GM12878 (cell line): ENCODE measurements around the gene PRCC. TPM values are rescaled to one million over a fixed set of nuclear protein-coding genes. Genes with fewer than 3 reads are reported as not detected.

Experiments
- BACH1 ChIP-seq: fragments of 450-650 bp; IDR thresholded peaks from 2 replicates; pipeline ENCODE4 v1.6.1; 2017; ENCODE audit warnings: mild to moderate bottlenecking, borderline replicate concordance
- CHD2 ChIP-seq: IDR thresholded peaks from 2 replicates; pipeline ENCODE4 v1.6.1; 2011; ENCODE audit warnings: low read depth, low read length, improper control_type of control experiment, borderline replicate concordance
- CREM ChIP-seq: IDR thresholded peaks from 2 replicates; pipeline ENCODE4 v1.6.1; 2014; ENCODE audit warnings: antibody characterized with exemption, low read depth
- HDGF ChIP-seq: fragments of 450-650 bp; IDR thresholded peaks from 2 replicates; pipeline ENCODE4 v1.6.1; 2016; ENCODE audit warnings: antibody characterized with exemption
- NR2C1 ChIP-seq: fragments of 450-650 bp; IDR thresholded peaks from 2 replicates; pipeline ENCODE4 v1.6.1; 2017; ENCODE audit warnings: antibody characterized with exemption, mild to moderate bottlenecking, moderate library complexity
- POLR2AphosphoS5 ChIP-seq: IDR thresholded peaks from 2 replicates; pipeline ENCODE4 v1.6.1; 2011; ENCODE audit warnings: mild to moderate bottlenecking, low read length, inconsistent platforms
- SIN3A ChIP-seq: IDR thresholded peaks from 2 replicates; pipeline ENCODE4 v1.6.1; 2012; ENCODE audit warnings: low read depth, low read length, improper control_type of control experiment
- TAF1 ChIP-seq: IDR thresholded peaks from 2 replicates; pipeline ENCODE4 v1.6.1; 2011; ENCODE audit warnings: mild to moderate bottlenecking, low read depth, low read length, borderline replicate concordance
- TARDBP ChIP-seq: IDR thresholded peaks from 2 replicates; pipeline ENCODE4 v1.6.1; 2016; ENCODE audit warnings: borderline replicate concordance
- polyA plus RNA-seq, 11 experiments: library from polyadenylated mRNA; depleted of rRNA in 4 of 11; unstranded in 6 of 11; stranded (reverse) in 5 of 11; fragments of >200 nt; fragmentation: Nextera tagmentation in 4 of 11; fragmentation: Illumina TruSeq in 1 of 11; extraction: Ambion mirVana in 4 of 11; extraction: Trizol in 1 of 11; gene quantifications; 1 replicate in 1 of 11; 2 replicates in 10 of 11; pipeline versions ENCODE4 v1.2.1 to v1.2.3, GENCODE V29; 2011 to 2016; ENCODE audit warnings: inconsistent platforms in 2 of 11, missing spikeins in 2 of 11, low read depth in 1 of 11
- total RNA-seq, 4 experiments: library from RNA; depleted of rRNA in 3 of 4; stranded (reverse); fragments of >200 nt in 3 of 4; fragmentation: Illumina TruSeq in 1 of 4; extraction: Trizol in 1 of 4; gene quantifications; 2 replicates each; pipeline versions ENCODE4 v1.2.1 to v1.2.3, GENCODE V29; 2013 to 2021
- TF ChIP-seq, protein P1 (sequence below): fragments of 450-650 bp; IDR thresholded peaks from 2 replicates; pipeline ENCODE4 v1.6.1; 2017; ENCODE audit warnings: borderline replicate concordance
- TF ChIP-seq, protein P2 (sequence below): IDR thresholded peaks from 2 replicates; pipeline ENCODE4 v1.6.1; 2012; ENCODE audit warnings: improper control_type of control experiment, low read depth, low read length; ENCODE audit not compliant: insufficient replicate concordance
- TF ChIP-seq, protein P3 (sequence below): IDR thresholded peaks from 2 replicates; pipeline ENCODE4 v1.6.1; 2011; ENCODE audit warnings: low read depth, low read length, improper control_type of control experiment, borderline replicate concordance
- TF ChIP-seq, protein P4 (sequence below): fragments of 450-650 bp; IDR thresholded peaks from 2 replicates; pipeline ENCODE4 v1.6.1; 2016; ENCODE audit warnings: mild to moderate bottlenecking
- TF ChIP-seq, protein P5 (sequence below): IDR thresholded peaks from 2 replicates; pipeline ENCODE4 v1.6.1; 2012; ENCODE audit warnings: low read depth, low read length, improper control_type of control experiment
- TF ChIP-seq, protein P6 (sequence below): fragments of 450-650 bp; IDR thresholded peaks from 2 replicates; pipeline ENCODE4 v1.6.1; 2017; ENCODE audit warnings: mild to moderate bottlenecking, moderate library complexity

Gene PRCC
- total and polyA plus RNA-seq, 10 of the 15 experiments (the other 5 are each of a cell fraction or from before 2014, with no cell fraction given): 23.8 to 132 (median 63.1) TPM

DNA sequence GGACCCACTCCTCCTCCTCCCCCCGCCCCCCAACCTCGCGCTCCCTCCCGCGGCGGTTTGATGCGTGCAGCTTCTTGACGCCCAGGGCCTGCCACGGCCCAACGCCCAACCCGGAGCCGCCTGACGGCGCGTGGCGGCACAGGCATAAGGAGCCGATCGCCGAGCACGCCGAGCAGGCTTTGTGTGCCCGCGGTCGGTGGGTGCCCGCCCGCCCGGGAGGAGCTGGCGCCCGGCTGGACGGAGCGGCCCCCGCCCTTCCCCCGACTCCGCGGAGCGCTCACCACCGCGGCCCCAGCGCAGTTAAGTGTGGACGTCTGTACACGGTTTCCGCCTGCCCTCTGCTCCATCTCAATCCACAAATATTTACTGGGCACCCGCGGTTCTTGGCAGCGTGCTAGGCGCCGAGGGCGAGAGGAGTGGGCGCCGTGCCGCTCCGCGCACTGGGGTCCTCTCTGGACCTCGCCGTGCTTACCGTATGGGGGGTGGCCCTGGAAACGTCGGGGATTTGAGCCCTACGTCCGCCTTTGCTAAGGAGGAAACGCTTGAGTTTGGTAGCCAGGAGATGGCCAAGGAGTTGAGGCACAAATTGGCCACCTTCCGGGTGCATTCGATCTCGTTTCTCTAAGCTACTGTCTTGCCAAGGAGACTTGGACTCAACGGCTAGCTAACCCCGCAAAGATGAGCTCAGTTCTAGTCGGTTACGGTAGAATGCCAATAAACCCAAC lies 15.4 kb upstream of the PRCC start (continued):
- TF ChIP-seq, protein P1, sequence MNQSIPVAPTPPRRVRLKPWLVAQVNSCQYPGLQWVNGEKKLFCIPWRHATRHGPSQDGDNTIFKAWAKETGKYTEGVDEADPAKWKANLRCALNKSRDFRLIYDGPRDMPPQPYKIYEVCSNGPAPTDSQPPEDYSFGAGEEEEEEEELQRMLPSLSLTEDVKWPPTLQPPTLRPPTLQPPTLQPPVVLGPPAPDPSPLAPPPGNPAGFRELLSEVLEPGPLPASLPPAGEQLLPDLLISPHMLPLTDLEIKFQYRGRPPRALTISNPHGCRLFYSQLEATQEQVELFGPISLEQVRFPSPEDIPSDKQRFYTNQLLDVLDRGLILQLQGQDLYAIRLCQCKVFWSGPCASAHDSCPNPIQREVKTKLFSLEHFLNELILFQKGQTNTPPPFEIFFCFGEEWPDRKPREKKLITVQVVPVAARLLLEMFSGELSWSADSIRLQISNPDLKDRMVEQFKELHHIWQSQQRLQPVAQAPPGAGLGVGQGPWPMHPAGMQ: no peak
- TF ChIP-seq, protein P2, sequence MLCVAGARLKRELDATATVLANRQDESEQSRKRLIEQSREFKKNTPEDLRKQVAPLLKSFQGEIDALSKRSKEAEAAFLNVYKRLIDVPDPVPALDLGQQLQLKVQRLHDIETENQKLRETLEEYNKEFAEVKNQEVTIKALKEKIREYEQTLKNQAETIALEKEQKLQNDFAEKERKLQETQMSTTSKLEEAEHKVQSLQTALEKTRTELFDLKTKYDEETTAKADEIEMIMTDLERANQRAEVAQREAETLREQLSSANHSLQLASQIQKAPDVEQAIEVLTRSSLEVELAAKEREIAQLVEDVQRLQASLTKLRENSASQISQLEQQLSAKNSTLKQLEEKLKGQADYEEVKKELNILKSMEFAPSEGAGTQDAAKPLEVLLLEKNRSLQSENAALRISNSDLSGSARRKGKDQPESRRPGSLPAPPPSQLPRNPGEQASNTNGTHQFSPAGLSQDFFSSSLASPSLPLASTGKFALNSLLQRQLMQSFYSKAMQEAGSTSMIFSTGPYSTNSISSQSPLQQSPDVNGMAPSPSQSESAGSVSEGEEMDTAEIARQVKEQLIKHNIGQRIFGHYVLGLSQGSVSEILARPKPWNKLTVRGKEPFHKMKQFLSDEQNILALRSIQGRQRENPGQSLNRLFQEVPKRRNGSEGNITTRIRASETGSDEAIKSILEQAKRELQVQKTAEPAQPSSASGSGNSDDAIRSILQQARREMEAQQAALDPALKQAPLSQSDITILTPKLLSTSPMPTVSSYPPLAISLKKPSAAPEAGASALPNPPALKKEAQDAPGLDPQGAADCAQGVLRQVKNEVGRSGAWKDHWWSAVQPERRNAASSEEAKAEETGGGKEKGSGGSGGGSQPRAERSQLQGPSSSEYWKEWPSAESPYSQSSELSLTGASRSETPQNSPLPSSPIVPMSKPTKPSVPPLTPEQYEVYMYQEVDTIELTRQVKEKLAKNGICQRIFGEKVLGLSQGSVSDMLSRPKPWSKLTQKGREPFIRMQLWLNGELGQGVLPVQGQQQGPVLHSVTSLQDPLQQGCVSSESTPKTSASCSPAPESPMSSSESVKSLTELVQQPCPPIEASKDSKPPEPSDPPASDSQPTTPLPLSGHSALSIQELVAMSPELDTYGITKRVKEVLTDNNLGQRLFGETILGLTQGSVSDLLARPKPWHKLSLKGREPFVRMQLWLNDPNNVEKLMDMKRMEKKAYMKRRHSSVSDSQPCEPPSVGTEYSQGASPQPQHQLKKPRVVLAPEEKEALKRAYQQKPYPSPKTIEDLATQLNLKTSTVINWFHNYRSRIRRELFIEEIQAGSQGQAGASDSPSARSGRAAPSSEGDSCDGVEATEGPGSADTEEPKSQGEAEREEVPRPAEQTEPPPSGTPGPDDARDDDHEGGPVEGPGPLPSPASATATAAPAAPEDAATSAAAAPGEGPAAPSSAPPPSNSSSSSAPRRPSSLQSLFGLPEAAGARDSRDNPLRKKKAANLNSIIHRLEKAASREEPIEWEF: peak; percentile 87
- TF ChIP-seq CREM (peak; percentile 77), CHD2 (peak; percentile 74), HDGF (no peak), BACH1 (peak; percentile 69; the same call in 1 of the 2 replicates), TARDBP (no peak), SIN3A (peak; percentile 81), POLR2AphosphoS5 (no peak), TAF1 (peak; percentile 48; the same call in 1 of the 2 replicates), NR2C1 (0 out of 2 replicates have a peak, but pooled peaks have one; percentile 23)
- TF ChIP-seq, protein P3, sequence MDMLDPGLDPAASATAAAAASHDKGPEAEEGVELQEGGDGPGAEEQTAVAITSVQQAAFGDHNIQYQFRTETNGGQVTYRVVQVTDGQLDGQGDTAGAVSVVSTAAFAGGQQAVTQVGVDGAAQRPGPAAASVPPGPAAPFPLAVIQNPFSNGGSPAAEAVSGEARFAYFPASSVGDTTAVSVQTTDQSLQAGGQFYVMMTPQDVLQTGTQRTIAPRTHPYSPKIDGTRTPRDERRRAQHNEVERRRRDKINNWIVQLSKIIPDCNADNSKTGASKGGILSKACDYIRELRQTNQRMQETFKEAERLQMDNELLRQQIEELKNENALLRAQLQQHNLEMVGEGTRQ: peak; percentile 14
- TF ChIP-seq, protein P4, sequence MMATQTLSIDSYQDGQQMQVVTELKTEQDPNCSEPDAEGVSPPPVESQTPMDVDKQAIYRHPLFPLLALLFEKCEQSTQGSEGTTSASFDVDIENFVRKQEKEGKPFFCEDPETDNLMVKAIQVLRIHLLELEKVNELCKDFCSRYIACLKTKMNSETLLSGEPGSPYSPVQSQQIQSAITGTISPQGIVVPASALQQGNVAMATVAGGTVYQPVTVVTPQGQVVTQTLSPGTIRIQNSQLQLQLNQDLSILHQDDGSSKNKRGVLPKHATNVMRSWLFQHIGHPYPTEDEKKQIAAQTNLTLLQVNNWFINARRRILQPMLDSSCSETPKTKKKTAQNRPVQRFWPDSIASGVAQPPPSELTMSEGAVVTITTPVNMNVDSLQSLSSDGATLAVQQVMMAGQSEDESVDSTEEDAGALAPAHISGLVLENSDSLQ: 0 out of 2 replicates have a peak, but pooled peaks have one; percentile 29
- TF ChIP-seq, protein P5, sequence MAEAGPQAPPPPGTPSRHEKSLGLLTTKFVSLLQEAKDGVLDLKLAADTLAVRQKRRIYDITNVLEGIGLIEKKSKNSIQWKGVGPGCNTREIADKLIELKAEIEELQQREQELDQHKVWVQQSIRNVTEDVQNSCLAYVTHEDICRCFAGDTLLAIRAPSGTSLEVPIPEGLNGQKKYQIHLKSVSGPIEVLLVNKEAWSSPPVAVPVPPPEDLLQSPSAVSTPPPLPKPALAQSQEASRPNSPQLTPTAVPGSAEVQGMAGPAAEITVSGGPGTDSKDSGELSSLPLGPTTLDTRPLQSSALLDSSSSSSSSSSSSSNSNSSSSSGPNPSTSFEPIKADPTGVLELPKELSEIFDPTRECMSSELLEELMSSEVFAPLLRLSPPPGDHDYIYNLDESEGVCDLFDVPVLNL: peak; percentile 55
- TF ChIP-seq, protein P6, sequence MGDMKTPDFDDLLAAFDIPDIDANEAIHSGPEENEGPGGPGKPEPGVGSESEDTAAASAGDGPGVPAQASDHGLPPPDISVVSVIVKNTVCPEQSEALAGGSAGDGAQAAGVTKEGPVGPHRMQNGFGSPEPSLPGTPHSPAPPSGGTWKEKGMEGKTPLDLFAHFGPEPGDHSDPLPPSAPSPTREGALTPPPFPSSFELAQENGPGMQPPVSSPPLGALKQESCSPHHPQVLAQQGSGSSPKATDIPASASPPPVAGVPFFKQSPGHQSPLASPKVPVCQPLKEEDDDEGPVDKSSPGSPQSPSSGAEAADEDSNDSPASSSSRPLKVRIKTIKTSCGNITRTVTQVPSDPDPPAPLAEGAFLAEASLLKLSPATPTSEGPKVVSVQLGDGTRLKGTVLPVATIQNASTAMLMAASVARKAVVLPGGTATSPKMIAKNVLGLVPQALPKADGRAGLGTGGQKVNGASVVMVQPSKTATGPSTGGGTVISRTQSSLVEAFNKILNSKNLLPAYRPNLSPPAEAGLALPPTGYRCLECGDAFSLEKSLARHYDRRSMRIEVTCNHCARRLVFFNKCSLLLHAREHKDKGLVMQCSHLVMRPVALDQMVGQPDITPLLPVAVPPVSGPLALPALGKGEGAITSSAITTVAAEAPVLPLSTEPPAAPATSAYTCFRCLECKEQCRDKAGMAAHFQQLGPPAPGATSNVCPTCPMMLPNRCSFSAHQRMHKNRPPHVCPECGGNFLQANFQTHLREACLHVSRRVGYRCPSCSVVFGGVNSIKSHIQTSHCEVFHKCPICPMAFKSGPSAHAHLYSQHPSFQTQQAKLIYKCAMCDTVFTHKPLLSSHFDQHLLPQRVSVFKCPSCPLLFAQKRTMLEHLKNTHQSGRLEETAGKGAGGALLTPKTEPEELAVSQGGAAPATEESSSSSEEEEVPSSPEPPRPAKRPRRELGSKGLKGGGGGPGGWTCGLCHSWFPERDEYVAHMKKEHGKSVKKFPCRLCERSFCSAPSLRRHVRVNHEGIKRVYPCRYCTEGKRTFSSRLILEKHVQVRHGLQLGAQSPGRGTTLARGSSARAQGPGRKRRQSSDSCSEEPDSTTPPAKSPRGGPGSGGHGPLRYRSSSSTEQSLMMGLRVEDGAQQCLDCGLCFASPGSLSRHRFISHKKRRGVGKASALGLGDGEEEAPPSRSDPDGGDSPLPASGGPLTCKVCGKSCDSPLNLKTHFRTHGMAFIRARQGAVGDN: peak; percentile 49
